Measurements from ENCODE around the gene PLRG1.

GRCh38 chr4:154542271-154542879 lies 7.8 kb downstream of the PLRG1 start:
- TF ChIP-seq, protein P1, sequence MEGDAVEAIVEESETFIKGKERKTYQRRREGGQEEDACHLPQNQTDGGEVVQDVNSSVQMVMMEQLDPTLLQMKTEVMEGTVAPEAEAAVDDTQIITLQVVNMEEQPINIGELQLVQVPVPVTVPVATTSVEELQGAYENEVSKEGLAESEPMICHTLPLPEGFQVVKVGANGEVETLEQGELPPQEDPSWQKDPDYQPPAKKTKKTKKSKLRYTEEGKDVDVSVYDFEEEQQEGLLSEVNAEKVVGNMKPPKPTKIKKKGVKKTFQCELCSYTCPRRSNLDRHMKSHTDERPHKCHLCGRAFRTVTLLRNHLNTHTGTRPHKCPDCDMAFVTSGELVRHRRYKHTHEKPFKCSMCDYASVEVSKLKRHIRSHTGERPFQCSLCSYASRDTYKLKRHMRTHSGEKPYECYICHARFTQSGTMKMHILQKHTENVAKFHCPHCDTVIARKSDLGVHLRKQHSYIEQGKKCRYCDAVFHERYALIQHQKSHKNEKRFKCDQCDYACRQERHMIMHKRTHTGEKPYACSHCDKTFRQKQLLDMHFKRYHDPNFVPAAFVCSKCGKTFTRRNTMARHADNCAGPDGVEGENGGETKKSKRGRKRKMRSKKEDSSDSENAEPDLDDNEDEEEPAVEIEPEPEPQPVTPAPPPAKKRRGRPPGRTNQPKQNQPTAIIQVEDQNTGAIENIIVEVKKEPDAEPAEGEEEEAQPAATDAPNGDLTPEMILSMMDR (IDR thresholded peaks at IDR 0.05; ENCODE audit: low read depth, low read length): no peak
- TF ChIP-seq, protein P2, sequence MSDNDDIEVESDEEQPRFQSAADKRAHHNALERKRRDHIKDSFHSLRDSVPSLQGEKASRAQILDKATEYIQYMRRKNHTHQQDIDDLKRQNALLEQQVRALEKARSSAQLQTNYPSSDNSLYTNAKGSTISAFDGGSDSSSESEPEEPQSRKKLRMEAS (IDR thresholded peaks at IDR 0.05; ENCODE audit: low read depth, low read length): no peak
- no peak for TF ChIP-seq POLR2A (IDR thresholded peaks at IDR 0.05; ENCODE audit: extremely low read depth, insufficient read length)
